HG03439 (cell line): ENCODE measurements around the gene RASD2.

Experiments
- ATAC-seq: cut with Tn5 transposase; IDR thresholded peaks from one replicate; pipeline ENCODE4 v1.9.1; 2021; ENCODE audit warnings: mild to moderate bottlenecking, moderate library complexity; ENCODE audit not compliant: unreplicated experiment

Gene RASD2

GRCh38 chr22:35517769-35518530 lies 22.7 kb upstream of the RASD2 start:
- no peak for ATAC-seq

DNA sequence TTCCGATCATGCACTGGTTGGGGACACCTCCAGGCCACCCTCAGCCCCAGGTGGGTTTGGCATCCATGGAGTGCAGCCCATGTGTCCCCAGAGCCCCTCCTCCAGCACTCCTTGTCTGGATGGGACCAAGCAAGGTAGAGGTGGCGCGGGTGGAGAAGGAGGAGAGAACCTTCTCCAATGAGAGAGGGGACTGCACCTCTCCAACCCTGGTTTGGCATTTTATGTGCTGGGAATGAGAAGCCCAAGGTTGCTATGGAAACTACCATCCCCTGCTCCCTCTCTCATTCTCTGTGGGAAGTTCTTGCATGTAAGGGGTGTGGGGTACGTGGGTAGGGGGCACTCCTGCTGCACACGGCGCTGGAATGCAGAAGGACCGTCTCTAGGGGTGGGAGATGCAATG lies 21.8 kb upstream of the RASD2 start:
- no peak for ATAC-seq

DNA sequence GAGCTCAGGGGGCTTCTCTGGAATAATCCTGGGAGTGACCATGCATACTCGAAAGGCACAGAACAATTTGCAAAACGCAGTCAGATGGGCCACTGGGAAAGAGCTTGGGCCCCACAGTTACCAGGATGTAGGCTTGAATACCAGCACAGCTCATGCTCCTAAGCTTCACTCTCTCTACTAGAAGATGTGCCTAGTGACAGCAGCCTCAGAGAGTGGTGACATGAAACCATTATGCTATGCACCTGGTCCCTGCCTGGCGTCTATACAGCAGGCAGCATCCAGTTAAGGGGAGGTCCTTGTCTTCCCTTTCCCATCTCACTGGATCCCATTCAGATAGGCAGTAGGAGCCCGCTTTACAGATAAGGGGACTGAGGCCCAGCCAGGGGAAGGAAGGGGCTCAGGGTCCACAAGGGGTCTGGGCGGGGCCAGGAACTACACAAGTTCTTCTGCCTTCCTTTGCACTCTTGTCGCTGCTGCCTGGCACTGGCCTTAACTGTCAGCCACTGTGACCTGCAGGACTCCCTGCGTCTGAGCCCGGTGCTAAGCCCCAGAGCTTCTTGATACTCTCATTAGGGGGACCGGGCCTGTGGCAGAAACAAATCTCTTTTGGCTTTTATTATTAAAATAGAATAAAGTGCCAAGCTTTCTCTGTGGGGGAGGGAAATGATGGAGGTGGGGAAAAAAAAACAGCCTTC lies 21.2 kb upstream of the RASD2 start:
- no peak for ATAC-seq

- no peak for ATAC-seq
Observed at GRCh38 chr22:35521358-35522224, 19.0 kb upstream of the RASD2 start.

GRCh38 chr22:35522225-35523149 lies 18.1 kb upstream of the RASD2 start:
- ATAC-seq, result no peak

- no peak for ATAC-seq
Observed at GRCh38 chr22:35523167-35523947, 17.3 kb upstream of the RASD2 start.

- no peak for ATAC-seq
Observed at GRCh38 chr22:35524966-35525686, 15.5 kb upstream of the RASD2 start.

DNA sequence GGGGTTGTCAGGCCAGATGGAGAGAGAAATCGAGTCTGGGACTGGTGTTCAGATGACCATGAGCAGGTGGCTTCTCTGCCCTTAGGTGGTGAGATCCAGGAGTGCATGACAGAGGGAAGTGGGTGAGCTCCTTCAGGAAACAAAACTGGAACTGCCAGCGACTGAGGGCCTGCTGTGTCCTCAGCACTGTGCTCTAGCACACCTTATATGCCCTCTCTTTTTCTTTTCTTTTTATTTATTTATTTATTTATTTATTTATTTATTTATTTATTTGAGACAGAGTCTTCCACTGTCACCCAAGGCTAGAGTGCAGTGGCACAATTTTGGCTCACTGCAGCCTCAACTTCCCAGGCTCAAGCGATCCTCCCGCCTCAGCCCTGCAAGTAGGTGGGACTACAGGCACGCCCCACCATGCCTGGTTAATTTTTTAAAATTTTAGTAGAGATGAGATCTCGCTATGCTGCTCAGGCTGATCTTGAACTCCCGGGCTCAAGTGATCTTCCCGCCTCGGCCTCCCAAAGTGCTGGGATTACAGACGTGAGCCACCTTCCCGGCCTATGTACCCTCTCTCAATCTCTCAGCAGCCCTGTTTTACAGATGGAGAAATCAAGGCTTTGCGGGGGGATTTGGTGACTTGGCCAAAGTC lies 14.8 kb upstream of the RASD2 start:
- ATAC-seq, result no peak

- no peak for ATAC-seq
Observed at GRCh38 chr22:35526333-35526979, 14.2 kb upstream of the RASD2 start.

DNA sequence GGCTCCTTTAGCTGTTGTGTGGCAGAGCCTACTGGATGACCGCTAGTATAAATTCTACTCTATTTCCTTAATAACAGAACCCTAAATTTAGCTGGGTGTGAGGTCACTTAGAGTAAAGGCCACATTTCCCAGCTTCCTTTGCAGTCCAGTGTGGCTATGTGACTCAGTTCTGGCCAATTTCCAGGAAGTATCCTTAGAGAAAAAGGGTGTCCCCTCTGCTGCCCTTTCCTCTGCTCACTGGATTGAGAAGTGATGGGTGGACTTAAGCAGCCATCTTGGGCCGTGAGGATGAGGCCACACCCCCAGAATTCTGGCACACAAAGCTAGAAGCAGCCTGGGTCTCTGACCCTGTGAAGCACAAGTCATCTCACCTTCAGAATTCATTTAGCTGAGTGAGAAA lies 11.7 kb upstream of the RASD2 start:
- ATAC-seq, result no peak

DNA sequence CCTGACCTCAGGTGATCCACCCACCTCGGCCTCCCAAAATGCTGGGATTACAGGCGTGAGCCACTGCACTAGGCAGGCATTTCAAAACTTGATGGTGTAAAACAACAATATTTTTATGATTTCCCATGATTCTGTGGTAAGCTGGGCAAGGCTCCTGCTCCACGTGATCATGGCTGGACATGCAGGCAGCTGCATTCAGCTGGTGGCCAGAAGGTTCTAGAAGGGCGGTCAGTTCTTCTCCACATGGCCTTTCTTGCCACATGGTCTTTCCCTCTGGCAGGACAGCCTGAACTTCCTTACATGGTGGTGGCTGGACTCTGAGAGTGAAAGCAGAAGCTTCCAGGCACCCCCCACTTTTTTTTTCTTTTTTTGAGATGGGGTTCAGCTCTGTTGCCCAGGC lies 9.9 kb upstream of the RASD2 start:
- no peak for ATAC-seq

- no peak for ATAC-seq
Observed at GRCh38 chr22:35531202-35531601, 9.4 kb upstream of the RASD2 start.

GRCh38 chr22:35531676-35532075 lies 9.0 kb upstream of the RASD2 start:
- no peak for ATAC-seq

DNA sequence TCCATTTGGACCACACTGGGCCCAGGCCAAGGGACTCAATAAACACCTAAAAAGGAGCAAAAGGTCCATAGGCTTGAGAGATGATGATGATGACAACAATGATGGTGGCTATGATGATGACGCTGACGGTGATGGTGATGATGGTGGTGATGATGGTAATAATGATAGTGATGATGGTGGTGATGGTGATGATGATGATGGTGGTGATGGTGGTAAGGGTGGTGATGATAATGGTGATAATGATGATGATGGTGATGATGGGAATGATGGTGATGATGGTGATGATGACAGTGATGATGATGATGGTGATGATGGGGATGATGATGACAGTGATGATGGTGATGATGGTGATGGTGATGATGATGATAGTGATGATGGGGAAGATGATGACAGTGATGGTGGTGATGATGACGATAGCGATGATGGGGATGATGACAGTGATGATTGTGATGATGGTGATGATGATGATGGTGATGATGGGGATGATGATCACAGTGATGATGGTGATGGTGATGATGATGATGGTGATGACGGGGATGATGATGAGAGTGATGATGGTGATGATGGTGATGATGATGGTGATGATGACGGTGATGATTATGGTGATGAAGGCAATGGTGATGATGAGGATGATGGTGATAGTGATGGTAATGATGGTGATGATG lies 7.1 kb upstream of the RASD2 start:
- ATAC-seq, result no peak

- no peak for ATAC-seq
Observed at GRCh38 chr22:35534091-35534490, 6.5 kb upstream of the RASD2 start.

DNA sequence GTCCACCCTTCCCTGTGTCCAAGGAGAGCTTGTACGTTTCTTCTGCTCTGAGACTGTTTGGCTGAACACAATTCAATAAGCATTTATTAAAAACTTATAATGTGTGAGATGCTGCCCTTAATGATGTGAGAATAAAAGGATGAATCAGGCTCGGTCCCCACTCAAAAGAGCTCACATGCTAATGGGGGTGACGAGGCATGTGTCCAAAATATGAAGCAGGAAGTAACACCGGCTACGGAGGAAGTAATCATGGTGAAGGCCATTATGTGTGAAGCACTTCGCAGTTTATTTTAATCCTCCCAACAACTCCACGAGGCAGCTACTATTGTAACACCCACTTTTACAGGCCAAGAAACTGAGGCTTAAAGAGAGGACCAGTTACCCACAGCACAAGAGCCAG lies 3.4 kb upstream of the RASD2 start:
- ATAC-seq, result no peak

DNA sequence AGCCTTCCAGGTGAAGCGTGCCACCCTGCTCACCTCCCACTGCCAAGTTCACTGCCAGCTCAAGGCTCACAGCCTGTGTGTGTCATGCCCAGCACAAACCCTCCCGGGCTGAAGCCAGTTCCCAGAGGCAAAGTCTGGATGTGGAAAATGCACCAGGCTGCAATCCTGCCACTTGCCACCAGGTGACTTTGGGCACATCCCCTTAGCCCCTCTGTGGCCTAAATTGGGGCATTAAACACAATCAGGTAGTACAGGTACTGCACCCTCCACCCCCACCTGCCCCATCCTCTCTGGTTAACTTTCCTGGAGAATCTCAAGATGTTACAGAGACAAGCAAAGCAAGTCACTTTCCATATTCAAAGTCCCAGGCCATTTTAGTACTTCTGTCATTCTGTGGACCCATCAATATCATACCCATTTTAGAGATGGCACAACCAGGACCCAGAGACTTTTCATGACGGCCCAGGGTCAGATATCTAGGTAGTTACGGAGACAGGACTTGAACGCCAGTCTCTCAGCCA lies 1.8 kb upstream of the RASD2 start:
- ATAC-seq, result no peak
